Gastrocnemius medialis (tissue), 4 donors: ENCODE data around the gene SEMA3A. TPM values are rescaled to one million over a fixed set of nuclear protein-coding genes. Genes with fewer than 3 reads are reported as not detected.

Experiments used
- ATAC-seq, 2 donors: fragments of 150-250 bp; one replicate each; pipeline ENCODE4 v1.9.1; 2016
- DNase-seq, 2 donors: peaks; one replicate each; pipeline ENCODE4 v3.0.0-alpha.2; 2019
- H3K27ac ChIP-seq, 4 donors: fragments of 200-600 bp; sonication (generic); 1 replicate in 1 of 4; 2 replicates in 3 of 4; pipeline ENCODE4 v1.5.1; 2016 to 2018; ENCODE audit warnings: mild to moderate bottlenecking in 2 of 4, moderate library complexity in 1 of 4
- H3K27me3 ChIP-seq, 3 donors: fragments of 200-600 bp; sonication (generic) in 2 of 3; 1 replicate in 1 of 3; 2 replicates in 2 of 3; pipeline versions ENCODE4 v1.5.1 to v1.6.0; 2016 to 2019; ENCODE audit warnings: mild to moderate bottlenecking in 1 of 3, moderate library complexity in 1 of 3
- H3K36me3 ChIP-seq, 2 donors: fragments of 200-600 bp; sonication (generic) in 1 of 2; one replicate each; pipeline ENCODE4 v1.5.1; 2017 to 2018
- H3K4me1 ChIP-seq, 2 donors: fragments of 200-600 bp; sonication (generic) in 1 of 2; one replicate each; pipeline ENCODE4 v1.5.1; 2016 to 2017; ENCODE audit warnings: mild to moderate bottlenecking in 2 of 2
- H3K4me3 ChIP-seq, 4 donors: fragments of 200-600 bp; sonication (generic) in 3 of 4; 1 replicate in 1 of 4; 2 replicates in 3 of 4; pipeline ENCODE4 v1.5.1; 2016 to 2019; ENCODE audit warnings: mild to moderate bottlenecking in 2 of 4
- H3K9me3 ChIP-seq, 3 donors: fragments of 200-600 bp; sonication (generic) in 2 of 3; 1 replicate in 1 of 3; 2 replicates in 2 of 3; pipeline ENCODE4 v1.5.1; 2016 to 2019
- CTCF ChIP-seq, 5 experiments: fragments of 450-650 bp in 3 of 5; fragments of 200-600 bp in 2 of 5; sonication (generic) in 2 of 5; IDR thresholded peaks in 4 of 5; conservative IDR thresholded peaks in 1 of 5; 1 replicate in 4 of 5; 2 replicates in 1 of 5; pipeline ENCODE4 v1.5.1; 2016 to 2019; ENCODE audit warnings: antibody characterized with exemption in 5 of 5, mild to moderate bottlenecking in 3 of 5, moderate library complexity in 3 of 5
- POLR2A ChIP-seq, 2 donors: fragments of 450-650 bp; IDR thresholded peaks; one replicate each; pipeline ENCODE4 v1.6.1; 2017; ENCODE audit warnings: antibody characterized with exemption in 2 of 2, mild to moderate bottlenecking in 2 of 2, moderate library complexity in 2 of 2
- in situ Hi-C, 4 donors: fragments of 200-750 bp; cut with MboI; loops; one replicate each; pipeline versions ENCODE4 v1.15.0 to v1.8.0; 2017; ENCODE audit warnings: low sequenced_read_pairs in 4 of 4
- intact Hi-C: fragments of 100-400 bp; cut with DNase I; formaldehyde crosslinking; loops from one replicate; pipeline ENCODE4 v1.15.1; 2023; ENCODE audit warnings: low total_unique reads
- total RNA-seq, 4 donors: library from RNA; depleted of rRNA; stranded (reverse); fragments of >200 nt; gene quantifications; one replicate each; pipeline versions ENCODE4 v1.1.0 to v1.2.3, GENCODE V29; 2016

The SEMA3A gene
- total RNA-seq, 4 donors from 2014 or later, result 0.07 to 0.29 (median 0.13) TPM

GRCh38 chr7:84009051-84009450 lies 185.5 kb downstream of the SEMA3A start:
- H3K27me3 ChIP-seq, result no peaks in the 10 kb centered on the region
- ATAC-seq (no peak), DNase-seq (no peak)
- H3K4me3 ChIP-seq, result no peak overlapping the region
- no peaks in the 10 kb centered on the region for H3K4me1 ChIP-seq
- no peak for TF ChIP-seq POLR2A (IDR thresholded peaks at IDR 0.05)
- no peak for TF ChIP-seq CTCF (IDR thresholded peaks at IDR 0.05 in 4 of 5, conservative IDR thresholded peaks at IDR 0.05 in 1 of 5)
- no peak overlapping the region for H3K27ac ChIP-seq
- intact Hi-C loops, result no loop called here
- no peaks in the 10 kb centered on the region for H3K9me3 ChIP-seq
- in situ Hi-C loops, result no loop called here
- no peaks in the 10 kb centered on the region for H3K36me3 ChIP-seq

DNA sequence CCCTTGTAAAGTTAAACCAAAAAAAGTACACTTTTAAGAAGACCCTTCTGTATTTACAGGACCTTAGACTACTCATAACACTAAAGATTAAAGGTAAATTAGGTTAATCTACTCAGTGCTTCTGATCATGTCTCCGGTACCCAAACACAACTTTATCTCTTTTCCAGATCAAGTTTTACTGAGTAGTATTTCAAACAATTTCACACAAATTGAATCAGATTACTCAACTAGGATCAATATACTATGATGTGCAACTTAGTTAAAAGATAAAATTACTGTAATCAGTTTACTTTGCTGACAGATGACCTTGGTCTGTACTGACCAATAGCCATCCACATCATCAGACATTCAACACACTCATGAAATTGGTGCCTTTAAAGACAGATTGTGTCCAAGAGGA lies 191.4 kb downstream of the SEMA3A start:
- DNase-seq (no peak), ATAC-seq (no peak)
- no peaks in the 10 kb centered on the region for H3K4me1 ChIP-seq
- H3K36me3 ChIP-seq, result no peaks in the 10 kb centered on the region
- H3K9me3 ChIP-seq, result no peaks in the 10 kb centered on the region
- intact Hi-C loops, result no loop called here
- H3K27ac ChIP-seq, result no peak overlapping the region
- no peaks in the 10 kb centered on the region for H3K27me3 ChIP-seq
- no peak overlapping the region for H3K4me3 ChIP-seq
- in situ Hi-C loops, result no loop called here
- TF ChIP-seq POLR2A (IDR thresholded peaks at IDR 0.05) (no peak), CTCF (IDR thresholded peaks at IDR 0.05 in 4 of 5, conservative IDR thresholded peaks at IDR 0.05 in 1 of 5) (no peak)

DNA sequence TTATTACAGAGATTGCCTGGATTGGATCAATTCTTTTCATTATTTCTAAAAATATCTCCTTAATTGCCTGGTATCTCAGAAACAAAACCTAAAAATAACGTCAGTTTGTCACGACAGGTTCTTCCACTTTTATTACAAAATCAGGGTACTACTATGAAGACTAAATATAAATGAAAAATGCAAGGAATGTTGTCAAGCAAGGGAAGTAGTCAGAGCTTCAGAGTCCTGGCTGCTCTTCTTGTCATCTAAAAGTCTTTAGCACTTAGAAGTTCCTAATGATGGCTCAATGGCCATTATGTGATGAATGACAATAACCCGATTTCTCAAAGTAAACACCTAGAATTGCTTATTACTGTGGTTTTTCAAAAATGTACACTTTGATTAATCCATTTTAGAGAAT lies 192.2 kb downstream of the SEMA3A start:
- no peak for ATAC-seq
- Histone ChIP-seq H3K27ac (no peak overlapping the region), H3K4me1 (no peaks in the 10 kb centered on the region), H3K27me3 (no peaks in the 10 kb centered on the region), H3K4me3 (no peak overlapping the region), H3K36me3 (no peaks in the 10 kb centered on the region), H3K9me3 (no peaks in the 10 kb centered on the region)
- in situ Hi-C loops (no loop called here), intact Hi-C loops (no loop called here)
- no peak for TF ChIP-seq CTCF (IDR thresholded peaks at IDR 0.05 in 4 of 5, conservative IDR thresholded peaks at IDR 0.05 in 1 of 5)
- no peak for TF ChIP-seq POLR2A (IDR thresholded peaks at IDR 0.05)
- no peak for DNase-seq

- no peaks in the 10 kb centered on the region for H3K9me3 ChIP-seq
- no peaks in the 10 kb centered on the region for H3K36me3 ChIP-seq
- H3K27ac ChIP-seq, result no peak overlapping the region
- ATAC-seq (no peak), DNase-seq (no peak)
- no peak overlapping the region for H3K4me3 ChIP-seq
- H3K27me3 ChIP-seq, result no peaks in the 10 kb centered on the region
- in situ Hi-C loops, result no loop called here
- intact Hi-C loops, result no loop called here
- TF ChIP-seq POLR2A (IDR thresholded peaks at IDR 0.05) (no peak), CTCF (IDR thresholded peaks at IDR 0.05 in 4 of 5, conservative IDR thresholded peaks at IDR 0.05 in 1 of 5) (no peak)
- no peaks in the 10 kb centered on the region for H3K4me1 ChIP-seq
These were observed 197.7 kb downstream of the SEMA3A start for GRCh38 chr7:83996879-83997278.

- Histone ChIP-seq H3K36me3 (no peaks in the 10 kb centered on the region), H3K4me3 (no peak overlapping the region), H3K27ac (no peak overlapping the region), H3K27me3 (no peaks in the 10 kb centered on the region), H3K4me1 (no peaks in the 10 kb centered on the region), H3K9me3 (no peaks in the 10 kb centered on the region)
- DNase-seq (no peak), ATAC-seq (no peak)
- intact Hi-C loops (no loop called here), in situ Hi-C loops (no loop called here)
- TF ChIP-seq POLR2A (IDR thresholded peaks at IDR 0.05) (no peak), CTCF (IDR thresholded peaks at IDR 0.05 in 4 of 5, conservative IDR thresholded peaks at IDR 0.05 in 1 of 5) (no peak)
These were observed 206.8 kb downstream of the SEMA3A start for GRCh38 chr7:83987764-83988163.
